Measurements from ENCODE around the gene C11orf91.
"Not testable (repeated sequence)": the region's sequence is repeated elsewhere in the genome, so short reads cannot be mapped to it uniquely, and the experiment has no call there.

Gene C11orf91

DNA sequence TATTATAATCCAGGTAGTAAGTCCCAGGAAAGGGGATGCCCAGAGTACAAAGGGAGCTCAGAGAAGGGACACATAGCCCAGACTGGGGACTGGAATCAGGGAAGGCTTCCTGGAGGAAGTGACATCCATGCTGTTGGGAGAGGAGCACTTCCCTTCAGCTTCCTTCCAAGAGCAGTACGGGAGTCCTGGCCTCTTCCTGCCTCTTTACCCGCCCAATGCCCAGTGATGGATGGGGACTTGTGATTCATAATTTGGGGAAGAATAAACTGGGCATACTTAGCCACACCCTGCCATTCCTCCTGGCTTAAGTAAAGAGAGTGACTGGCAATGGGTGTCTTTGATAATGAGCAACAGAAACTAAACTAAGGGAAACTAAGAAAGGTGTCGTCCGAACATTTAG, 11.5 kb downstream of the C11orf91 start:
- no peak for DNase-seq (ENCODE audit: low read depth, low spot score)
- H3K27ac ChIP-seq (ENCODE audit: low read length): no peak overlapping the region
- no CpG with 5 or more reads among the region's 4 CpGs for WGBS (ENCODE audit: insufficient coverage, insufficient read length)
- H3K9me3 ChIP-seq (ENCODE audit: control insufficient read depth, insufficient read depth, low read length): no peaks in the 10 kb centered on the region
- 0 out of 2 replicates have a peak, but pooled peaks cover 2% of the 10 kb centered on the region for H3K4me1 ChIP-seq (ENCODE audit: control insufficient read depth, insufficient read depth, low read length)
- no peaks in the 10 kb centered on the region for H3K27me3 ChIP-seq (ENCODE audit: control insufficient read depth, insufficient read depth, low read length)
- no peak overlapping the region for H3K4me3 ChIP-seq (ENCODE audit: low read length)
- H3K36me3 ChIP-seq (ENCODE audit: control insufficient read depth, insufficient read depth, low read length): no peaks in the 10 kb centered on the region

GRCh38 chr11:33687733-33688479, 12.7 kb downstream of the C11orf91 start:
- no peaks in the 10 kb centered on the region for H3K27me3 ChIP-seq (ENCODE audit: control insufficient read depth, insufficient read depth, low read length)
- H3K4me1 ChIP-seq (ENCODE audit: control insufficient read depth, insufficient read depth, low read length): 0 out of 2 replicates have a peak, but pooled peaks cover 3% of the 10 kb centered on the region
- no peak overlapping the region for H3K4me3 ChIP-seq (ENCODE audit: low read length)
- H3K9me3 ChIP-seq (ENCODE audit: control insufficient read depth, insufficient read depth, low read length): no peaks in the 10 kb centered on the region
- no CpG with 5 or more reads among the region's 2 CpGs for WGBS (ENCODE audit: insufficient coverage, insufficient read length)
- DNase-seq (ENCODE audit: low read depth, low spot score): peak; percentile 57
- no peak overlapping the region for H3K27ac ChIP-seq (ENCODE audit: low read length)
- H3K36me3 ChIP-seq (ENCODE audit: control insufficient read depth, insufficient read depth, low read length): no peaks in the 10 kb centered on the region

DNA sequence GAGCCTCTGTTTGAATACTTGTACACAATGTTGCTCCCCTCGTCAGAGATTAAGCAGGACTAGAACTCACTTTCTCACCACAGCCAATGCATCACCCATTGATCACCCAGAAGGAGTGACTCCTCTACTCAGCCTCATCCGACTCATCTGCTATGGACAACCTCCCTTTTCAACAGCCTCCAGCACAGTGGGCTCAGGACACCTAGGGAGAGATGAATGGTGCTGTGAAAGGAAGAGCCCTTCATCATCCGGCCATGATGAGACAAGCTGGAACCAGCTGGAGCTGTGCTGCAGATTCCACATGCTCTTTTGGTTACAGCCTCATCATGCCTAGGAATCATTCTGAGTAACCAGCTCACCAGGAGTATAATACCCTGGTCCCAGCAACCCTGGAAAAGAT, 15.5 kb downstream of the C11orf91 start:
- no CpG with 5 or more reads among the region's 3 CpGs for WGBS (ENCODE audit: insufficient coverage, insufficient read length)

DNA sequence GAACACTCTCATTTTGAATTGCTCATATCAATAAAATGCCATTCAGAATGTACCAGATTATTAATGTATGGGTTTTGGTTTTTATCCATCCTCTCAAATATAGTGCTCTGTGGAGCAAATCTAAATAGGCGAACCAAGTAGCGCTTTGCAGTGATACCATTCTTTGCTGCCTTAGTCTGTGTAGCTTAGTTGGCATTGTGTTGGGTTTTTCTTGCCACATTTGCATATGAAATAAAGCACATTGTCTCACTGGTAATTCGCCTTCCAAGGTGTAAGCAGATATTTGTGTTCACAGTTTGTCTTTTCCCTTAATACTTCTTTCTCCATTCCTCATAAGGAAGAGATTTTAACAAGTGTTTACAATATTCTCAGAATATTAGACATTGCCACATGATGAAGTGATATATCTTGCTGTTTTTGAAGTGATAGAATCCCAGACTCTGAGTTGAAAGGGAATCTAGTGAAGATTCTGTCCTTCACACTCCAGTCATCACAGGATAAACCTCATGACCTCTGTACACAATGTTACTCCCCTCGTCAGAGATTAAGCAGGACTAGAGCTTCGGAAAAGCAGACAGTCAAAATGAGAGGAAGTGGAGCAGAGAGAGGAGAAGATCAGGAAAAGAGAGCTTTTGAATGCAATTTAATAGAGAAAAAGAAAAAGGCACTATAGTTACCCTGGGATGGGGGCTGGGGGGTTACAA, 16.5 kb downstream of the C11orf91 start:
- H3K27me3 ChIP-seq (ENCODE audit: control insufficient read depth, insufficient read depth, low read length): no peaks in the 10 kb centered on the region

More for the DNA sequence above, 15.5 kb downstream of the C11orf91 start:
- no peaks in the 10 kb centered on the region for H3K36me3 ChIP-seq (ENCODE audit: control insufficient read depth, insufficient read depth, low read length)
- no peak for DNase-seq (ENCODE audit: low read depth, low spot score)
- no peaks in the 10 kb centered on the region for H3K9me3 ChIP-seq (ENCODE audit: control insufficient read depth, insufficient read depth, low read length)
- H3K27ac ChIP-seq (ENCODE audit: low read length): no peak overlapping the region
- H3K4me1 ChIP-seq (ENCODE audit: control insufficient read depth, insufficient read depth, low read length): peaks cover 4% of the 10 kb centered on the region
- no peak overlapping the region for H3K4me3 ChIP-seq (ENCODE audit: low read length)
- H3K27me3 ChIP-seq (ENCODE audit: control insufficient read depth, insufficient read depth, low read length): no peaks in the 10 kb centered on the region

GRCh38 chr11:33682446-33682845, 18.2 kb downstream of the C11orf91 start:
- H3K4me1 ChIP-seq (ENCODE audit: control insufficient read depth, insufficient read depth, low read length): peaks cover 4% of the 10 kb centered on the region
- no peaks in the 10 kb centered on the region for H3K36me3 ChIP-seq (ENCODE audit: control insufficient read depth, insufficient read depth, low read length)
- no peak for DNase-seq (ENCODE audit: low read depth, low spot score)
- no peak overlapping the region for H3K27ac ChIP-seq (ENCODE audit: low read length)
- WGBS (ENCODE audit: insufficient coverage, insufficient read length): no CpG with 5 or more reads among the region's 4 CpGs
- H3K9me3 ChIP-seq (ENCODE audit: control insufficient read depth, insufficient read depth, low read length): no peaks in the 10 kb centered on the region
- no peak overlapping the region; the same call in 1 of the 2 replicates for H3K4me3 ChIP-seq (ENCODE audit: low read length)
- H3K27me3 ChIP-seq (ENCODE audit: control insufficient read depth, insufficient read depth, low read length): no peaks in the 10 kb centered on the region

More for the DNA sequence above, 16.5 kb downstream of the C11orf91 start:
- Histone ChIP-seq H3K36me3 (ENCODE audit: control insufficient read depth, insufficient read depth, low read length) (no peaks in the 10 kb centered on the region), H3K27ac (ENCODE audit: low read length) (no peak overlapping the region), H3K4me1 (ENCODE audit: control insufficient read depth, insufficient read depth, low read length) (peaks cover 4% of the 10 kb centered on the region), H3K4me3 (ENCODE audit: low read length) (no peak overlapping the region), H3K9me3 (ENCODE audit: control insufficient read depth, insufficient read depth, low read length) (no peaks in the 10 kb centered on the region)
- no CpG with 5 or more reads among the region's 5 CpGs for WGBS (ENCODE audit: insufficient coverage, insufficient read length)
- no peak for DNase-seq (ENCODE audit: low read depth, low spot score)

GRCh38 chr11:33682019-33682418, 18.6 kb downstream of the C11orf91 start:
- H3K27ac ChIP-seq (ENCODE audit: low read length): no peak overlapping the region
- DNase-seq (ENCODE audit: low read depth, low spot score): no peak
- H3K27me3 ChIP-seq (ENCODE audit: control insufficient read depth, insufficient read depth, low read length): no peaks in the 10 kb centered on the region
- no CpG with 5 or more reads among the region's 3 CpGs for WGBS (ENCODE audit: insufficient coverage, insufficient read length)
- no peaks in the 10 kb centered on the region for H3K36me3 ChIP-seq (ENCODE audit: control insufficient read depth, insufficient read depth, low read length)
- H3K9me3 ChIP-seq (ENCODE audit: control insufficient read depth, insufficient read depth, low read length): no peaks in the 10 kb centered on the region
- H3K4me3 ChIP-seq (ENCODE audit: low read length): no peak overlapping the region
- H3K4me1 ChIP-seq (ENCODE audit: control insufficient read depth, insufficient read depth, low read length): peaks cover 4% of the 10 kb centered on the region

DNA sequence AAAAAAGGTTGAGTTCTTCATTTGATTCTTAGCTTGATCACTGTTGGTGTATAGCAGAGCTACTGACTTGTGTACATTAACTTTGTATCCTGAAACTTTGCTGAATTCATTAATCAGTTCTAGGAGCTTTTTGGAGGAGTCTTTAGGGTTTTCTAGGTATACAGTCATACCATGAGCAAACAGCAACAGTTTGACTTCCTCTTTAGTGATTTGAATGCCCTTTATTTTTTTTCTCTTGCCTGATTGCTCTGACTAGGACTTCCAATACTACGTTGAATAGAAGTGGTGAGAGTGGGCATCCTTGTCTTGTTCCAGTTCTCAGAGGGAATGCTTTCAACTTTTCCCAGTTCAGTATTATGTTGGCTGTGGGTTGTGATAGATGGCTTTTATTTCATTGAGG, 22.0 kb downstream of the C11orf91 start:
- H3K9me3 ChIP-seq (ENCODE audit: control insufficient read depth, insufficient read depth, low read length); H3K36me3 ChIP-seq (ENCODE audit: control insufficient read depth, insufficient read depth, low read length); H3K4me3 ChIP-seq (ENCODE audit: low read length); H3K27ac ChIP-seq (ENCODE audit: low read length); DNase-seq (ENCODE audit: low read depth, low spot score); H3K4me1 ChIP-seq (ENCODE audit: control insufficient read depth, insufficient read depth, low read length); H3K27me3 ChIP-seq (ENCODE audit: control insufficient read depth, insufficient read depth, low read length): not testable (repeated sequence)
- no CpG with 5 or more reads among the region's 1 CpG for WGBS (ENCODE audit: insufficient coverage, insufficient read length)

GRCh38 chr11:33674035-33674814, 26.4 kb downstream of the C11orf91 start:
- H3K27ac ChIP-seq (ENCODE audit: low read length): no peak overlapping the region
- DNase-seq (ENCODE audit: low read depth, low spot score): no peak
- H3K4me3 ChIP-seq (ENCODE audit: low read length): no peak overlapping the region
- 0 out of 2 replicates have a peak, but pooled peaks cover 2% of the 10 kb centered on the region for H3K4me1 ChIP-seq (ENCODE audit: control insufficient read depth, insufficient read depth, low read length)
- no peaks in the 10 kb centered on the region for H3K36me3 ChIP-seq (ENCODE audit: control insufficient read depth, insufficient read depth, low read length)
- H3K27me3 ChIP-seq (ENCODE audit: control insufficient read depth, insufficient read depth, low read length): no peaks in the 10 kb centered on the region
- WGBS (ENCODE audit: insufficient coverage, insufficient read length): no CpG with 5 or more reads among the region's 3 CpGs
- H3K9me3 ChIP-seq (ENCODE audit: control insufficient read depth, insufficient read depth, low read length): no peaks in the 10 kb centered on the region

DNA sequence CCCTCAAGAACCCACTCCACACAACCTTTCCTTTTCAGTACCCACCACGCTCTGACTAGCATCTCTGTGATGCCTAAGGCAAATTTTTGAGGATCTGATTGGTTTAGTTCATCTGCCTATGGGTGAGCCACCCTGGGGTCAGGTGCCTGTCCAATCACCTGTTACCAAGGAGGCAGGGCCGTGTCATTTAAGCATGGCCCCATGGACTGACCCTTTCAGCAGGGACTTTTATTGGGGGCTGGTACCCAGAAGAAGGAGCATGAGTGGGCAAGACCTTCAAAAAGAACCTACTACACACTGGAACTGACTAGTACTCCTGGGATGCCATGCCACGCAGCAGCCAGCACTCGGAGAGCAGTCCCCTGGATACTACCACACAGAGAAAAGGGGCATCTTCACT, 28.4 kb downstream of the C11orf91 start:
- H3K4me1 ChIP-seq (ENCODE audit: control insufficient read depth, insufficient read depth, low read length): peaks cover 7% of the 10 kb centered on the region; the same call in 1 of the 2 replicates
- no peak for DNase-seq (ENCODE audit: low read depth, low spot score)
- no peak overlapping the region for H3K27ac ChIP-seq (ENCODE audit: low read length)
- no peaks in the 10 kb centered on the region for H3K36me3 ChIP-seq (ENCODE audit: control insufficient read depth, insufficient read depth, low read length)
- WGBS (ENCODE audit: insufficient coverage, insufficient read length): no CpG with 5 or more reads among the region's 4 CpGs
- H3K27me3 ChIP-seq (ENCODE audit: control insufficient read depth, insufficient read depth, low read length): no peaks in the 10 kb centered on the region
- H3K4me3 ChIP-seq (ENCODE audit: low read length): no peak overlapping the region
- H3K9me3 ChIP-seq (ENCODE audit: control insufficient read depth, insufficient read depth, low read length): no peaks in the 10 kb centered on the region

- WGBS (ENCODE audit: insufficient coverage, insufficient read length): no CpG with 5 or more reads among the region's 5 CpGs
- no peak for DNase-seq (ENCODE audit: low read depth, low spot score)
- no peak overlapping the region for H3K27ac ChIP-seq (ENCODE audit: low read length)
- H3K27me3 ChIP-seq (ENCODE audit: control insufficient read depth, insufficient read depth, low read length): no peaks in the 10 kb centered on the region
- no peaks in the 10 kb centered on the region for H3K36me3 ChIP-seq (ENCODE audit: control insufficient read depth, insufficient read depth, low read length)
- peaks cover 7% of the 10 kb centered on the region; the same call in 1 of the 2 replicates for H3K4me1 ChIP-seq (ENCODE audit: control insufficient read depth, insufficient read depth, low read length)
- H3K9me3 ChIP-seq (ENCODE audit: control insufficient read depth, insufficient read depth, low read length): no peaks in the 10 kb centered on the region
- no peak overlapping the region for H3K4me3 ChIP-seq (ENCODE audit: low read length)
These were observed 30.2 kb downstream of the C11orf91 start for GRCh38 chr11:33670250-33671011.

Measured in iPS DF 6.9 (cell line).